H54 (cell line): ENCODE results near the gene TMEM47.

Experiments
- DNase-seq: peaks from one replicate; pipeline ENCODE4 v3.0.0; 2011; ENCODE audit warnings: low spot score, mixed read lengths; ENCODE audit not compliant: insufficient read length
- FAIRE-seq: peaks from 3 replicates; lab custom pipeline; 2011; peaks lifted over from hg19 to GRCh38; lab: Jason Lieb, UNC
- POLR2A ChIP-seq: IDR thresholded peaks from 2 replicates; pipeline ENCODE4 v1.6.1; 2011; ENCODE audit warnings: low read depth, mild to moderate bottlenecking, low read length

Gene TMEM47

DNA sequence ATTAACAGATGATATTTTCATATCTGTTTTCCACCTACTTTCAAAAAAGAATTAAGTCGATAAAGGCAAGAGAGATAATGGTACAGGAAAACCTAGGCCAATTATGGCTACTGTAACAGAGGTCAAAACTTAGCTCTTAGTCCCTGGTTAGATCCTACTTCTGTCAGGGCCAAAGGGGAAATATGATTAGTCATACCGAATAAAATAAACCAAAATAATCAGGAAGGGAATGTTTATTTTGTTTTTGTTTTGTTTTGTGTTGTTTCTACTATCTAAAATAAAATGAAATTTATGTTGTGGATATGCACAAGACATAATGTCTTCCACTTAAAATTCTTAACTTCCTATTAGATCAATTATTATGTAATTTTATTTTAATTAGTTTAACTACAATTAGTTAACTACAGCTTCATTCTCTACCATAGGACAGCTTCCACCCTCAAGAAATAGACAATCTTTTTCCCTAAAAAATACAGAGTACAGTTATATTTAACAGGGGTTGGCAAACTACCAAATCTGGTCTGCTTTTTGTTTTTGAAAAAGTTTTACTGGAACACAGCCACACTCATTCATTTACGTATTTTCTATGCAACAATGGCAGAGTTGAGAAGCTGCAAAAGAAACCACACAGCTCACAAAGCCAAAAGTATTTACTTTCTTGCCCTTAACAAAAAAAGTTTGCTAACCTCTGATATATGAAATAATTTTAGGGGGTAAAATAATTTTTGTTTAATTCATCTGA lies 25.4 kb downstream of the TMEM47 start:
- no peak for FAIRE-seq
- DNase-seq: no peak
- no peak for TF ChIP-seq POLR2A

DNA sequence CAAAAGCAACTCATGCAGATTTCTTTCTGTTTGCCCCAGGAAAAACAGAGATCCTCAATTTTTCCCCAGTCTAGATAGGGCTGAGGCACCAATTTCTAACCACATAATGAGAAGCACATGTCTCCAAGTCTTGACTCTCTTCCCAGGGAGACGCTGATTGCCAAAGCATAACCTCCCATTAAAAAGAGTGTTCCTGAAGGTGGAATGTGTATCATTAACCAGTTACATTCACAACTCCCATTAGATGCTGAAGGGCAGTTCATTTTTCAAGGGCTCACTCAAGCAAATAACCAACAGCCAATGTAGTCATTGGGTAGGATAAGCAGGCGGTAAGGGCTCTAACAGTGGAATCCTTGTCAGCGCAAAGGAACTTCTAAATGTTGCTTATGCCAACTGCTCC lies 27.5 kb downstream of the TMEM47 start:
- TF ChIP-seq POLR2A: no peak
- FAIRE-seq (no peak), DNase-seq (no peak)

DNA sequence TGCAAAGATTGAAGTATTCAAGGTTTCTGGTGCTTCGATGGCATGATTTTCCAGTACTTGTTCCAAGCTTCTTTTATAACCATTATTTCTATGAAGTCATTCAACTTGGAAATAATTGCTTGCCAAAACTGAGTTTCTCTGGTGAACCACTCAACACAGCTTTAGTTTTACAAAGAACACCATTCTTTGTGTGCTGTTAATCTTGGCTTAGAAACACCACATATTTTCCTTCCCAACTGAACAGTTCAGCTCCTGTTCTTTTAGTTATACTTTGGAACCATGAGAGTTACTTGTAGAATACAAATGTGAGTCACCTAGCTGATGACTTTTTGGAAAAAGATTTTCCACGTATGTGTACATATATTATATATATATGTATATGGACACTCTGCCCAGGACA lies 32.7 kb downstream of the TMEM47 start:
- TF ChIP-seq POLR2A: no peak
- no peak for DNase-seq
- FAIRE-seq: no peak

DNA sequence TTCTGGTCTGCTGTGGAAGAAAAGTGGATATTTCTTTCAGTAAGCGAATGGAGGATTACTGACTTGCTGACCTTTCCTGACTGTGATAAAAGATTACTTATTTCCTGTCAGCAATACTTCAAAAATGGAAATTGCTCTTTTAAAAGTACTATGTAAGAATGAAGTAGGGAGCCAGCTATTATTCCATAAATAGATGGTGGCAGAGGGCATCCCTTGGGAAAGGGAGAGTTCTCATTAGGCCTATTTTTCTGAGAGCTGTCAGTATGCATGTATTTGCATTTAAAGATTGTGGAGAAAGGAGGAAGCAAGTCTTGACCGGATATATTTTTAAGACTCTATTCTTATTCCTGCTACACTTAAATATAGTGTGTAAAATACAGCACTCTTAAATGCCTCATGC lies 37.2 kb downstream of the TMEM47 start:
- no peak for FAIRE-seq
- no peak for DNase-seq
- TF ChIP-seq POLR2A: no peak

DNA sequence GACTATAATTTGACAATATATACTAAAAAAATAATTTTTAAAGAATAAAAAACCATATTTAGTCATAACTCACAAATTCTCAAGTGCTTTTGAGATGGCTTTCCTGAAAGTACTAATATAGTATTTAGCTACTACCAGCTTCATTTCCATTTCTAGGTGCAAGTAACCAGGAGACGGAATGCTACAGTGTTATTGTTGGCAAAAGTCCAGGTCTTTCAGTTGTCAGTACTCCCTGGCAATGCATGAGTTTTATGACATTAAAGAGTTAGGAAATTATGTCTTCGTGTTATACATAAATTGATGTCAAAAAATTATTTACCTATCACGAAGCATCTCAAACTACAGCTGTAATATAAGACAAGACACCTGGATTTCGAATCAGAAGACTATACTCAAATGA lies 45.0 kb downstream of the TMEM47 start:
- FAIRE-seq (no peak), DNase-seq (no peak)
- TF ChIP-seq POLR2A: no peak

DNA sequence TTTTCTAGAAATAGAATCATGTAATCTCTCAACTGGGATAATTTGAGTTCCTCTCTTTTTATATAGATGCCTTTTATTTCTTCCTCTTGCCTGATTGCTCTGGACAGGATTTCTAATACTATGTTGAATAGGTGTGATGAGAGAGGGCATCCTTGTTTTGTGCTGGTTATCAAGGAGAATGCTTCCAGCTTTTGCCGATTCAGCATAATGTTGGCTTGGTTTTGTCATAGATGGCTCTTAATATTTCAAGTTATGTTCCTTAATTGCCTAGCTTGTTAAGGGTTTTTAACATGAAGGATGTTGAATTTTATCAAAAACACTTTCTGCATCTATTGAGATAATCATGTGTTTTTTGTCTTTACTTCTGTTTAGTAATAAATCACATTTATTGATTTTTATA lies 58.7 kb downstream of the TMEM47 start:
- FAIRE-seq (no peak), DNase-seq (no peak)
- TF ChIP-seq POLR2A: no peak

DNA sequence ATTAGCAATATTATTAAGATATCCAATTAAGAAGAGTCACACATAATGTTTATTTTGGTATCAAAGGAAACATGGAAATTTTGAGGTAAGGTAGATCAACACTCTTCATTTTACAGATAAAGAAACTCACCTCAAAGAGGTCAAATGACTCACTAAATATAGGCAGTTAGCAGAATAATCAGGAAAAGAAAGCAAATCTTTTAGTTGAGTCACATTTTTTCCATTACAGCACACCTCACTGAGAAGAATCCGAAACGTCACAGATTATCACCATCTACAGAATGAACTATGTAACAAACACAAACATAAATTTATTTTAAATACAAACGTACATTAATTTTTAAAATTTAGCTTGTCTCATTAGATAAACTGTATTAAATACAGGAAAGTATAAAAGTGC lies 70.1 kb downstream of the TMEM47 start:
- TF ChIP-seq POLR2A: no peak
- no peak for FAIRE-seq

DNA sequence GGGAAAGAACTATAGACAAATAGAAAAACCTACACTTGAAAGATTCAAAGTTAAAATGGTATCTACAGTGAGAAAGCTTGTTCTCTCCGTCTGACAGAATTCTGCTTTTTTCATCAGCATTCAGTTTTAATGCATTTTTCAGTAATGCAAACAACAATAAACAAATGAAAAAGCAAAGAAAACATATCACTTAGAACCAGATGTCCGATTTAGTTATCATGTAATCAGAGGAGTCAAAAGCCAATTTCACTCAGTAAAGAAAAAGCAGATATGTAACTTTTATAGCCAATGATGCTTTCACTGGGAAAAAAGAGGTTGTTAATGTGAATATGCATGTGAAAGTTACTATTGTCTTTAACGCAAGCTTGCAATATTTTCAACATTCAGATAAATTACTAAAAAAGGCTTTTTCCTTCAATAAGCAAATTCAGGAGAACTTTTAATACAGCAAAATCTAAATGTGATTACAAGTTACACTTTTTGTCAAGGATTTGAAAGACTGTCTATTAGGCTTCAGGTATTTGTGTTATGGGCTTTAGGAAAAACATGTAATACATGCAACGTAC lies 70.7 kb downstream of the TMEM47 start:
- FAIRE-seq (no peak), DNase-seq (no peak)
- TF ChIP-seq POLR2A: no peak

More for the DNA sequence above, 70.1 kb downstream of the TMEM47 start:
- DNase-seq: no peak

DNA sequence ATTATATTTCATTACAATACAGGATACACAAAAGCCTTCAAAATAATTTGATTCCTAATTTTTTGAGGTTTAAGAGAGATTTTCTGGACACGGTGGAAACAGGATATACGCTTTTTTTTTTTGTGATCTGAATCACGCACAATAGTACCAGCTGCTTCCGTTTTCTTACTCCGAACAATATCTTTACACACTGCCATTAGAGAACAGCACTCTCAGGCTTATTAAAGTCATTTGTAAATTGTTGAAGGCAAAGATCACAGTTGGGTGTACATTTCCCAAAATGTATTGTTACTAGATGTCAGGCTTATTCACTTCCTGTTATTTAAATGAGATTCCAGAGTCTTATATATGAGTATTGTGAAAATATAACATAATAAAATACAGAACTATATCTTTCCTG lies 71.5 kb downstream of the TMEM47 start:
- no peak for TF ChIP-seq POLR2A
- DNase-seq: no peak
- no peak for FAIRE-seq

DNA sequence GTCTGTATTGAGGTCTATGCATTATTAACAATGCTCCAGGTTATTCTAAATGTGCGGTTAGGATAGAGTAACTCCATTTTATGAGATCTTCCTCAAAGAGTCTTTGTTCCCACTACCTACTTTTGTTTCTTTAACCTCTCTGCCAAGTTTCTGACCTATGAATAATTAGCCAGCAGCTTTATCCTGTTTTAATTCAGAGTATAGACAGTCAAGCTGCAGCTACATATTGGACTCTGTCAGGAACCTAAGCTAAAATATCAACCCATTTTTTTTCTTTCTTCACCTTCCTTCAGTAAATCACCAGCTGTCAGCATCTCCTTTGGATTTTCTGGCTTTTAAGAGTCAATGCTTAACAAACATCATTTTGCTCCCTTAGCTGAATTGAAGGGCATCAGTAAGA lies 72.3 kb downstream of the TMEM47 start:
- FAIRE-seq: no peak
- no peak for TF ChIP-seq POLR2A
- DNase-seq: no peak

DNA sequence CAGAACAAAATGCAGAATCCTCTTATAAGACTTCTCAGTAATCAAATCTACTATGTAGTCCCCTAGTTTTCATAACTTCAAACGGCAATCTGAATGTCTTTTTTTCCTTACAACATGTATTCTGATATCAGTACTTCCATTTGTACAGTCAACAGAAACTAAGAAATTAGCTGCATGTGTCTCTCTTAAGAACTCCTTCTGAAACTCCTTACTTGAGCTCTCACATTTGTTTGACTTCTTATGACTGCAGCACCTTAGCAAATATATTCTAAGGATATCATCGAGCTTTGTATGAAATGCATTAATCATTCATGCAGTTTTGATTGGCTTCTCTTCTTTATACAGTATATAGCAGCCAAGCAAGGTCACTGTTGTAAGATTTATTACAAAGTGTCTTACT lies 77.0 kb downstream of the TMEM47 start:
- DNase-seq (no peak), FAIRE-seq (no peak)
- no peak for TF ChIP-seq POLR2A

DNA sequence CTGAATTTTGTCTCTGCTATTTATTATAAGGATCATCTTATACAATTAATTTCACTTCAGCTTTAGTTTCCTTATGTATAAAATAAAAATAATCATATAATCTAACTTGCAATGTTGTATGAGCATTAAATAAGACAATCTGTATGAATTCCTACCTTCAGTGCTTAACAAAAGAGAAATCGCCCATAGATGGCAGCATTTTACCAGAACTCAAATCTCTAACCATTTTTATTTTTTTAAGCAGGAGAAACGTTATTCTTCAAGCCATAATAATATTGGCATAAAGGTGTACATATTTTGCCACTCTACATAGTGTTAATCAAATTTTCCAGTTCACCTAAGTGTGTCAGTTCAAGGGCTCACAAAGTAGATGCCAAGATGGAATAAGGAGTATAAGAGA lies 78.8 kb downstream of the TMEM47 start:
- no peak for FAIRE-seq
- no peak for TF ChIP-seq POLR2A
- DNase-seq: no peak
